WERI-Rb-1 (cell line): ENCODE results near the gene ZNF763.
"Not testable (repeated sequence)": the region's sequence is repeated elsewhere in the genome, so short reads cannot be mapped to it uniquely, and the experiment has no call there.

Experiments
- DNase-seq: peaks from one replicate; pipeline ENCODE4 v3.0.0-alpha.2; 2020
- H3K27ac ChIP-seq: fragments of 250-450 bp; sonication (Bioruptor Pico); 2 replicates; pipeline ENCODE4 v1.5.1; 2020; ENCODE audit warnings: mild to moderate bottlenecking, moderate library complexity
- H3K27me3 ChIP-seq: fragments of 250-450 bp; sonication (Bioruptor Pico); 2 replicates; pipeline ENCODE4 v1.5.1; 2021; ENCODE audit warnings: mild to moderate bottlenecking, low read depth, moderate library complexity; ENCODE audit not compliant: insufficient read depth, severe bottlenecking
- H3K36me3 ChIP-seq: fragments of 250-450 bp; sonication (Bioruptor Pico); 2 replicates; pipeline ENCODE4 v1.5.1; 2020; ENCODE audit warnings: mild to moderate bottlenecking, moderate library complexity
- H3K4me3 ChIP-seq: 2 replicates; pipeline ENCODE4 v1.5.1; 2011; ENCODE audit warnings: low read depth, mild to moderate bottlenecking, control low read depth, low read length
- H3K9me3 ChIP-seq: fragments of 250-450 bp; sonication (Bioruptor Pico); 2 replicates; pipeline ENCODE4 v1.5.1; 2021; ENCODE audit warnings: mild to moderate bottlenecking, moderate library complexity; ENCODE audit not compliant: severe bottlenecking
- CTCF ChIP-seq: IDR thresholded peaks from 2 replicates; pipeline ENCODE4 v1.5.1; 2011; ENCODE audit warnings: low read depth, mild to moderate bottlenecking, control low read depth, inconsistent platforms, low read length

ZNF763 gene

GRCh38 chr19:11931051-11931450 is 33.8 kb upstream of the ZNF763 start:
- Histone ChIP-seq H3K4me3 (no peak overlapping the region), H3K9me3 (peaks cover 8% of the 10 kb centered on the region), H3K27ac (no peak overlapping the region), H3K36me3 (peaks cover 34% of the 10 kb centered on the region), H3K27me3 (no peaks in the 10 kb centered on the region)
- peak; percentile 30 for DNase-seq
- TF ChIP-seq CTCF, result no peak

GRCh38 chr19:11931513-11931912 is 33.3 kb upstream of the ZNF763 start:
- no peak for TF ChIP-seq CTCF
- Histone ChIP-seq H3K27ac (no peak overlapping the region), H3K27me3 (no peaks in the 10 kb centered on the region), H3K36me3 (peaks cover 34% of the 10 kb centered on the region), H3K9me3 (peaks cover 11% of the 10 kb centered on the region), H3K4me3 (no peak overlapping the region)
- no peak for DNase-seq

- peaks cover 35% of the 10 kb centered on the region for H3K36me3 ChIP-seq
- H3K9me3 ChIP-seq, result peaks cover 11% of the 10 kb centered on the region
- H3K27ac ChIP-seq, H3K27me3 ChIP-seq, DNase-seq, H3K4me3 ChIP-seq: not testable (repeated sequence)
Measured at GRCh38 chr19:11935829-11936228, 29.0 kb upstream of the ZNF763 start.

GRCh38 chr19:11938383-11938782 is 26.5 kb upstream of the ZNF763 start:
- Histone ChIP-seq H3K9me3 (peaks cover 26% of the 10 kb centered on the region), H3K36me3 (peaks cover 40% of the 10 kb centered on the region)
- H3K27ac ChIP-seq, H3K27me3 ChIP-seq, DNase-seq, H3K4me3 ChIP-seq: not testable (repeated sequence)

GRCh38 chr19:11941361-11941887 is 23.4 kb upstream of the ZNF763 start:
- peaks cover 23% of the 10 kb centered on the region for H3K9me3 ChIP-seq
- peaks cover 52% of the 10 kb centered on the region for H3K36me3 ChIP-seq
- not testable (repeated sequence) for DNase-seq, H3K27ac ChIP-seq, H3K27me3 ChIP-seq, H3K4me3 ChIP-seq

- no peak for TF ChIP-seq CTCF
- H3K27me3 ChIP-seq, result no peaks in the 10 kb centered on the region
- peaks cover 60% of the 10 kb centered on the region for H3K36me3 ChIP-seq
Measured at GRCh38 chr19:11942008-11942842, 22.6 kb upstream of the ZNF763 start.

GRCh38 chr19:11942843-11943108 is 22.1 kb upstream of the ZNF763 start:
- Histone ChIP-seq H3K4me3 (no peak overlapping the region), H3K27me3 (no peaks in the 10 kb centered on the region), H3K9me3 (peaks cover 32% of the 10 kb centered on the region), H3K36me3 (peaks cover 62% of the 10 kb centered on the region), H3K27ac (no peak overlapping the region)
- no peak for DNase-seq
- no peak for TF ChIP-seq CTCF

More at GRCh38 chr19:11942008-11942842, 22.6 kb upstream of the ZNF763 start:
- Histone ChIP-seq H3K27ac (no peak overlapping the region), H3K4me3 (no peak overlapping the region), H3K9me3 (peaks cover 30% of the 10 kb centered on the region)
- DNase-seq, result no peak
